Measurements from ENCODE around the gene KNG1. TPM values are rescaled to one million over a fixed set of nuclear protein-coding genes. Genes with fewer than 3 reads are reported as not detected.

Gene KNG1
- total RNA-seq, 1 donor from 2014 or later = not detected

GRCh38 chr3:186772701-186773417, 55.7 kb downstream of the KNG1 start:
- no peak for DNase-seq (ENCODE audit: extremely low read depth, low read depth, low spot score)

- DNase-seq (ENCODE audit: extremely low read depth, low read depth, low spot score) = no peak
Observed at GRCh38 chr3:186775999-186776398, 58.8 kb downstream of the KNG1 start.

- no peak for DNase-seq (ENCODE audit: extremely low read depth, low read depth, low spot score)
Observed at GRCh38 chr3:186779204-186779603, 62.0 kb downstream of the KNG1 start.

GRCh38 chr3:186782542-186783057, 65.4 kb downstream of the KNG1 start:
- DNase-seq (ENCODE audit: extremely low read depth, low read depth, low spot score) = no peak

GRCh38 chr3:186783058-186783730, 66.0 kb downstream of the KNG1 start, which contains the start of gene EIF4A2:
Gene EIF4A2 (plus strand): TSS chr3:186783577. CDS start chr3:186783611, 34 bp downstream.
- peak; percentile 75 for DNase-seq (ENCODE audit: extremely low read depth, low read depth, low spot score)

GRCh38 chr3:186783731-186784515, 66.8 kb downstream of the KNG1 start:
- no peak for DNase-seq (ENCODE audit: extremely low read depth, low read depth, low spot score)

- no peak for DNase-seq (ENCODE audit: extremely low read depth, low read depth, low spot score)
Observed at GRCh38 chr3:186784820-186785494, 67.8 kb downstream of the KNG1 start.

- DNase-seq (ENCODE audit: extremely low read depth, low read depth, low spot score) = no peak
Observed at GRCh38 chr3:186785495-186786018, 68.4 kb downstream of the KNG1 start.

GRCh38 chr3:186786922-186787321, 69.8 kb downstream of the KNG1 start:
- DNase-seq (ENCODE audit: extremely low read depth, low read depth, low spot score) = no peak

GRCh38 chr3:186787642-186788481, 70.7 kb downstream of the KNG1 start:
- DNase-seq (ENCODE audit: extremely low read depth, low read depth, low spot score) = no peak

GRCh38 chr3:186788482-186789370, 71.6 kb downstream of the KNG1 start:
- no peak for DNase-seq (ENCODE audit: extremely low read depth, low read depth, low spot score)

GRCh38 chr3:186789554-186790260, 72.5 kb downstream of the KNG1 start:
- DNase-seq (ENCODE audit: extremely low read depth, low read depth, low spot score) = no peak

- no peak for DNase-seq (ENCODE audit: extremely low read depth, low read depth, low spot score)
Observed at GRCh38 chr3:186790261-186790981, 73.3 kb downstream of the KNG1 start.
